Tibial artery (tissue), 4 donors: ENCODE measurements around the gene ACOXL.

Experiments
- DNase-seq, 2 donors: peaks; one replicate each; pipeline ENCODE4 v3.0.0-alpha.2; 2019
- H3K27ac ChIP-seq, 2 donors: fragments of 200-600 bp; sonication (generic) in 1 of 2; 1 replicate in 1 of 2; 2 replicates in 1 of 2; pipeline ENCODE4 v1.5.1; 2018 to 2019; ENCODE audit warnings: mild to moderate bottlenecking in 1 of 2
- H3K27me3 ChIP-seq, 2 donors: fragments of 200-600 bp; sonication (generic) in 1 of 2; one replicate each; pipeline versions ENCODE4 v1.5.1 to v1.6.0; 2016 to 2019
- H3K36me3 ChIP-seq, 3 donors: fragments of 200-600 bp; sonication (generic) in 2 of 3; one replicate each; pipeline ENCODE4 v1.5.1; 2016 to 2019; ENCODE audit warnings: mild to moderate bottlenecking in 2 of 3
- H3K4me1 ChIP-seq, 4 donors: fragments of 200-600 bp; sonication (generic) in 2 of 4; 1 replicate in 3 of 4; 2 replicates in 1 of 4; pipeline ENCODE4 v1.5.1; 2016 to 2019
- H3K4me3 ChIP-seq, 2 donors: fragments of 200-600 bp; sonication (generic) in 1 of 2; 1 replicate in 1 of 2; 2 replicates in 1 of 2; pipeline ENCODE4 v1.5.1; 2018 to 2019; ENCODE audit warnings: mild to moderate bottlenecking in 2 of 2
- H3K9me3 ChIP-seq, 3 donors: fragments of 200-600 bp; sonication (generic) in 1 of 3; one replicate each; pipeline ENCODE4 v1.5.1; 2016 to 2019
- intact Hi-C: fragments of 100-400 bp; cut with DNase I; formaldehyde crosslinking; loops from one replicate; pipeline ENCODE4 v1.15.0; 2023; ENCODE audit warnings: low total_unique reads
- TF ChIP-seq, protein P1 (sequence below), 2 experiments: fragments of 200-600 bp in 1 of 2; fragments of 450-650 bp in 1 of 2; IDR thresholded peaks; one replicate each; pipeline ENCODE4 v1.5.1; 2017 to 2019; ENCODE audit warnings: antibody characterized with exemption in 2 of 2, mild to moderate bottlenecking in 1 of 2, moderate library complexity in 1 of 2

Gene ACOXL

DNA sequence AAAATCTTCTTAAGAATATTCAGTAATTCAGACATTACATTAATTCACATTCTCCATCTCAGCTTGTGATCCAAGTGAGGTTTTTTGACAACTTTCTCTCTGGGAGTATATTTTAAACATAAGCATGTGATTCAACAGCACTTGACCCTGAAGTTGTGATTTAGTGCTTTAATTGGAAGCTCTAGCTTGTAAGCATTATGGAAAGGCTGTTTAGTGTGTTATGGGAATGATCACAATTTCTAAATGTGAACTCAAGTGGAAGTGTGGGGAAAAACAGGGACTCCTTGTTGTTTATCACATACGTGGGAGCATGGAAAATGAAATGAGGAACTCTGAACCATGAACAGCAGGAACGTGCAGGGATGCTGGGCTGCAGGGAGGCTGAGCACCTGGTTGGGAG, 239.4 kb downstream of the ACOXL start:
- no peak for DNase-seq
- Histone ChIP-seq H3K27ac (no peak overlapping the region), H3K9me3 (no peaks in the 10 kb centered on the region), H3K4me1 (no peaks in the 10 kb centered on the region), H3K27me3 (no peaks in the 10 kb centered on the region), H3K36me3 (no peaks in the 10 kb centered on the region), H3K4me3 (no peak overlapping the region)
- intact Hi-C loops = no loop called here
- TF ChIP-seq, protein P1, sequence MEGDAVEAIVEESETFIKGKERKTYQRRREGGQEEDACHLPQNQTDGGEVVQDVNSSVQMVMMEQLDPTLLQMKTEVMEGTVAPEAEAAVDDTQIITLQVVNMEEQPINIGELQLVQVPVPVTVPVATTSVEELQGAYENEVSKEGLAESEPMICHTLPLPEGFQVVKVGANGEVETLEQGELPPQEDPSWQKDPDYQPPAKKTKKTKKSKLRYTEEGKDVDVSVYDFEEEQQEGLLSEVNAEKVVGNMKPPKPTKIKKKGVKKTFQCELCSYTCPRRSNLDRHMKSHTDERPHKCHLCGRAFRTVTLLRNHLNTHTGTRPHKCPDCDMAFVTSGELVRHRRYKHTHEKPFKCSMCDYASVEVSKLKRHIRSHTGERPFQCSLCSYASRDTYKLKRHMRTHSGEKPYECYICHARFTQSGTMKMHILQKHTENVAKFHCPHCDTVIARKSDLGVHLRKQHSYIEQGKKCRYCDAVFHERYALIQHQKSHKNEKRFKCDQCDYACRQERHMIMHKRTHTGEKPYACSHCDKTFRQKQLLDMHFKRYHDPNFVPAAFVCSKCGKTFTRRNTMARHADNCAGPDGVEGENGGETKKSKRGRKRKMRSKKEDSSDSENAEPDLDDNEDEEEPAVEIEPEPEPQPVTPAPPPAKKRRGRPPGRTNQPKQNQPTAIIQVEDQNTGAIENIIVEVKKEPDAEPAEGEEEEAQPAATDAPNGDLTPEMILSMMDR (IDR thresholded peaks at IDR 0.05) = no peak

DNA sequence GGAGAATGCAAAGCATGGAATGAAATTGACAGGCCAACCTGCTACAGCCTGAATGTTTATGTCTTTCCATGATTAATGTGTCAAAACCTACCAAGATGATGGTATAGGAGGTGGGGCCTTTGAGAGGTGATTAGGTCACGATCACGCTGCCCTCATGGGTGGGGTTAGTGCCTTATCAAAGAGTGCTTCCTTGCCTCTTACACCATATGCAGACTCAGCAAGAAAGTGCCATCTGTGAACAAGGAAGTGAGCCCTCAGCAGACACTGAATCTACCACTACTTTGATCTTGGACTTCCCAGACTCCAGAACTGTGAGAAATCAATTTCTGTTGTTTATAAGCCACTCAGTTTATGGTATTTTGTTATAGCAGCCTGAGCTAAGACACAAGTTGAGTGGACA, 240.9 kb downstream of the ACOXL start:
- no peak for DNase-seq
- H3K4me1 ChIP-seq = no peaks in the 10 kb centered on the region
- TF ChIP-seq, protein P1 (IDR thresholded peaks at IDR 0.05) = no peak
- no peaks in the 10 kb centered on the region for H3K36me3 ChIP-seq
- no peak overlapping the region for H3K4me3 ChIP-seq
- no peaks in the 10 kb centered on the region for H3K9me3 ChIP-seq
- intact Hi-C loops = no loop called here
- H3K27me3 ChIP-seq = no peaks in the 10 kb centered on the region
- no peak overlapping the region for H3K27ac ChIP-seq

DNA sequence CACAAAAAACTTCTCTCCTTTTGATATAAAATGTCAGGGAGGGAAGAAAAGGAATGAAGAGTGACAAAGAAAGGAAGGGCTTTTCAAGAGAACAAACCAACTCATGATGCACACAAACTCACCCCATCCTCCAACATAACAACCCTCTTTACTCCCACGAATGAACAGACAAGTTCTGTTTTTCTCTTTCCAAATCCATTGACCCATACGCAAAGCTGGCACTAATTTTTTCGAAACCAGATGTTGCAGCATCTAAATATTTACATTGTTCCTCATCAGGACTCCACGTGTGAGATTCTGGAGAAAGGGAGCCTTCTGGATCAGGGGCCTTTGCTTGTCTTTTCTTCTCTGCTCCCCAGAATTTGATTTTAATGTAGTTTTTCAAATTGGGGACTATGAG, 245.0 kb downstream of the ACOXL start:
- intact Hi-C loops = no loop called here
- TF ChIP-seq, protein P1 (IDR thresholded peaks at IDR 0.05) = no peak
- no peaks in the 10 kb centered on the region for H3K27me3 ChIP-seq
- no peak overlapping the region for H3K4me3 ChIP-seq
- no peaks in the 10 kb centered on the region for H3K36me3 ChIP-seq
- H3K9me3 ChIP-seq = no peaks in the 10 kb centered on the region
- no peak for DNase-seq
- H3K27ac ChIP-seq = no peak overlapping the region
- H3K4me1 ChIP-seq = no peaks in the 10 kb centered on the region

GRCh38 chr2:110978148-110978547, 245.8 kb downstream of the ACOXL start:
- Histone ChIP-seq H3K4me3 (no peak overlapping the region), H3K4me1 (no peaks in the 10 kb centered on the region), H3K36me3 (no peaks in the 10 kb centered on the region), H3K27ac (no peak overlapping the region), H3K9me3 (no peaks in the 10 kb centered on the region), H3K27me3 (no peaks in the 10 kb centered on the region)
- TF ChIP-seq, protein P1 (IDR thresholded peaks at IDR 0.05) = no peak
- intact Hi-C loops = no loop called here
- DNase-seq = no peak

DNA sequence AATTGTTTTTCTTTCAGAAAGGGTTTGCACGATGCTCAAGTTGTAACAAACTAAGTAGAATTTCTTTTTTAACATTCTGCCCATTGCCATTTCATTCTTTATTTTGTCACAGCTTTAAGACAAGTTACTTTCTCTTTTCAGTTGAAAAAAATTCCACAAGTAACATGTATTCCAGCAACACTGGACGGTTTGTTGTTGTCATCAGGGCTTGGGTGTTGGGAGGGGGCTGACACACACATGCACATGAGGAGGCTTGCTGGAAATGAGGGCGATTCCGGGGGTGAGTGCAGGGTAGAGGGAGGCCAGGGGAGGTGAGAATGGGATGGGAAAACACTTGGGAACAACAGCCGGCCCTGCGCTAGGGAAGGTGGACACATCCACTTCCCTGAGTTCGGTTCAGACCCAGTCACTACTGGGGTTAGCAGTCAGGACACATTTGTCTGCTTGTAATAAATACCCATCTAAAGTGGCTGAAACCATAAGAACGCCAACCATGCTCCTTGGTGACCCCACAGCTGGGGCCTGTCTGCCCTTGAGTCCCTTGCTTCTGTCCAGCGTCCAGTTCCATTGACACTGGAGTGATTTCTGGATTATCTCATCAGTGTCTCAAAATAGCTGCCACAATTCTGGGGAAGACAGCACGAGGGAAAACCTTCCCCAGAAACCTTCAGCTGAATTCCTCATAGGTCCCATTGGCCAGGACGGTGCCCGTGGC, 246.5 kb downstream of the ACOXL start:
- Histone ChIP-seq H3K4me3 (no peak overlapping the region), H3K4me1 (no peaks in the 10 kb centered on the region), H3K27ac (no peak overlapping the region), H3K36me3 (no peaks in the 10 kb centered on the region), H3K27me3 (no peaks in the 10 kb centered on the region), H3K9me3 (no peaks in the 10 kb centered on the region)
- TF ChIP-seq, protein P1 (IDR thresholded peaks at IDR 0.05) = no peak
- DNase-seq = no peak
- intact Hi-C loops = no loop called here
